IPS-20b (cell line): ENCODE data around the gene RIBC2.
"Not testable (repeated sequence)": the region's sequence is repeated elsewhere in the genome, so short reads cannot be mapped to it uniquely, and the experiment has no call there.

Source experiments
- H3K27ac ChIP-seq: one replicate; pipeline ENCODE4 v1.5.1; 2013; ENCODE audit warnings: low read length
- H3K27me3 ChIP-seq: 2 replicates; pipeline ENCODE4 v1.6.1; 2013; ENCODE audit warnings: mild to moderate bottlenecking, low read length, inconsistent platforms; ENCODE audit not compliant: insufficient read depth
- H3K36me3 ChIP-seq: 2 replicates; pipeline ENCODE4 v1.6.1; 2013; ENCODE audit warnings: low read depth, mild to moderate bottlenecking, inconsistent platforms, low read length, moderate library complexity; ENCODE audit not compliant: insufficient read depth
- H3K4me1 ChIP-seq: 2 replicates; pipeline ENCODE4 v1.6.1; 2013; ENCODE audit warnings: mild to moderate bottlenecking, control low read depth, inconsistent platforms, low read length, moderate library complexity; ENCODE audit not compliant: insufficient read depth
- H3K4me3 ChIP-seq: 2 replicates; pipeline ENCODE4 v1.5.1; 2013; ENCODE audit warnings: mild to moderate bottlenecking, low read length, inconsistent platforms
- H3K9ac ChIP-seq: 2 replicates; pipeline ENCODE4 v1.6.1; 2013; ENCODE audit warnings: low read depth, mild to moderate bottlenecking, inconsistent platforms, low read length, moderate library complexity
- H3K9me3 ChIP-seq: 2 replicates; pipeline ENCODE4 v1.6.1; 2013; ENCODE audit warnings: mild to moderate bottlenecking, low read depth, low read length, inconsistent platforms; ENCODE audit not compliant: insufficient read depth

RIBC2 gene

GRCh38 chr22:45413368-45414211 is at the start of gene RIBC2, which contains the start of gene SMC1B:
Gene RIBC2 (plus strand): TSS chr22:45413693. CDS start chr22:45413887, 194 bp downstream.
Gene SMC1B (minus strand): TSS chr22:45413599. CDS start chr22:45413567, 32 bp downstream.
- H3K36me3 ChIP-seq = no peaks in the 10 kb centered on the region
- no peak within 1 kb of the TSS for H3K27ac ChIP-seq
- peak within 1 kb of the TSS; percentile 78; the same call in 1 of the 2 replicates for H3K9ac ChIP-seq
- H3K27me3 ChIP-seq = peaks cover 26% of the 10 kb centered on the region
- H3K4me3 ChIP-seq = peak within 1 kb of the TSS; percentile 63
- peaks cover 8% of the 10 kb centered on the region for H3K9me3 ChIP-seq
- no peaks in the 10 kb centered on the region for H3K4me1 ChIP-seq

GRCh38 chr22:45366713-45367112 is 46.8 kb upstream of the RIBC2 start:
- Histone ChIP-seq H3K9me3 (no peaks in the 10 kb centered on the region), H3K27me3 (no peaks in the 10 kb centered on the region), H3K4me1 (no peaks in the 10 kb centered on the region), H3K36me3 (no peaks in the 10 kb centered on the region), H3K9ac (no peak overlapping the region), H3K27ac (no peak overlapping the region), H3K4me3 (no peak overlapping the region)

- not testable (repeated sequence) for H3K27me3 ChIP-seq, H3K4me1 ChIP-seq, H3K36me3 ChIP-seq, H3K9ac ChIP-seq, H3K4me3 ChIP-seq, H3K27ac ChIP-seq
- peaks cover 11% of the 10 kb centered on the region for H3K9me3 ChIP-seq
Measured at GRCh38 chr22:45373592-45373991, 39.9 kb upstream of the RIBC2 start.

GRCh38 chr22:45376009-45376408 is 37.5 kb upstream of the RIBC2 start:
- peaks cover 11% of the 10 kb centered on the region for H3K9me3 ChIP-seq
- H3K4me3 ChIP-seq = no peak overlapping the region
- H3K27me3 ChIP-seq = no peaks in the 10 kb centered on the region
- H3K4me1 ChIP-seq = no peaks in the 10 kb centered on the region
- no peak overlapping the region for H3K27ac ChIP-seq
- no peaks in the 10 kb centered on the region for H3K36me3 ChIP-seq
- no peak overlapping the region for H3K9ac ChIP-seq

GRCh38 chr22:45376703-45377102 is 36.8 kb upstream of the RIBC2 start:
- H3K9me3 ChIP-seq = peaks cover 11% of the 10 kb centered on the region
- no peak overlapping the region for H3K9ac ChIP-seq
- H3K4me3 ChIP-seq = no peak overlapping the region
- H3K27ac ChIP-seq = no peak overlapping the region
- no peaks in the 10 kb centered on the region for H3K4me1 ChIP-seq
- no peaks in the 10 kb centered on the region for H3K36me3 ChIP-seq
- no peaks in the 10 kb centered on the region for H3K27me3 ChIP-seq

GRCh38 chr22:45381348-45381747 is 32.1 kb upstream of the RIBC2 start:
- H3K4me3 ChIP-seq = no peak overlapping the region
- no peaks in the 10 kb centered on the region for H3K4me1 ChIP-seq

GRCh38 chr22:45389546-45389945 is 23.9 kb upstream of the RIBC2 start:
- no peak overlapping the region for H3K27ac ChIP-seq
- H3K9me3 ChIP-seq = no peaks in the 10 kb centered on the region
- no peaks in the 10 kb centered on the region for H3K4me1 ChIP-seq
- no peaks in the 10 kb centered on the region for H3K36me3 ChIP-seq
- H3K27me3 ChIP-seq = no peaks in the 10 kb centered on the region
- no peak overlapping the region for H3K9ac ChIP-seq
- H3K4me3 ChIP-seq = no peak overlapping the region

More at GRCh38 chr22:45381348-45381747, 32.1 kb upstream of the RIBC2 start:
- H3K9me3 ChIP-seq = no peaks in the 10 kb centered on the region
- no peaks in the 10 kb centered on the region for H3K36me3 ChIP-seq
- no peak overlapping the region for H3K27ac ChIP-seq
- H3K9ac ChIP-seq = no peak overlapping the region
- H3K27me3 ChIP-seq = no peaks in the 10 kb centered on the region

GRCh38 chr22:45397806-45398205 is 15.7 kb upstream of the RIBC2 start:
- H3K9ac ChIP-seq = no peak overlapping the region
- no peaks in the 10 kb centered on the region for H3K4me1 ChIP-seq
- H3K36me3 ChIP-seq = no peaks in the 10 kb centered on the region
- H3K4me3 ChIP-seq = no peak overlapping the region
- H3K27ac ChIP-seq = no peak overlapping the region
- H3K9me3 ChIP-seq = no peaks in the 10 kb centered on the region
- H3K27me3 ChIP-seq = no peaks in the 10 kb centered on the region

- Histone ChIP-seq H3K27me3 (no peaks in the 10 kb centered on the region), H3K4me3 (no peak overlapping the region), H3K27ac (no peak overlapping the region), H3K4me1 (no peaks in the 10 kb centered on the region), H3K9ac (no peak overlapping the region), H3K36me3 (no peaks in the 10 kb centered on the region), H3K9me3 (no peaks in the 10 kb centered on the region)
Measured at GRCh38 chr22:45398214-45398613, 15.3 kb upstream of the RIBC2 start.

- Histone ChIP-seq H3K9ac (no peak overlapping the region), H3K4me1 (no peaks in the 10 kb centered on the region), H3K9me3 (no peaks in the 10 kb centered on the region), H3K36me3 (no peaks in the 10 kb centered on the region), H3K27ac (no peak overlapping the region), H3K27me3 (no peaks in the 10 kb centered on the region), H3K4me3 (no peak overlapping the region)
Measured at GRCh38 chr22:45399712-45400445, 13.6 kb upstream of the RIBC2 start.

- H3K36me3 ChIP-seq = no peaks in the 10 kb centered on the region
Measured at GRCh38 chr22:45402466-45402985, 11.0 kb upstream of the RIBC2 start.

More at GRCh38 chr22:45402466-45402985, 11.0 kb upstream of the RIBC2 start:
- no peaks in the 10 kb centered on the region for H3K4me1 ChIP-seq
- no peak overlapping the region for H3K9ac ChIP-seq
- no peaks in the 10 kb centered on the region for H3K27me3 ChIP-seq
- H3K9me3 ChIP-seq = no peaks in the 10 kb centered on the region
- no peak overlapping the region for H3K4me3 ChIP-seq
- no peak overlapping the region for H3K27ac ChIP-seq
